ENCODE results near the gene AGPS.

- TF ChIP-seq CTCF (IDR thresholded peaks at IDR 0.05; ENCODE audit: low read depth, low read length) (no peak), EZH2phosphoT487 (IDR thresholded peaks at IDR 0.05; ENCODE audit: low read depth) (no peak)
Measured at GRCh38 chr2:177391822-177392372, 676 bp upstream of the AGPS start.

Data from OCI-LY3 (cell line).